ENCODE results near the gene HSPB1.

GRCh38 chr7:76329479-76329878 lies 27.0 kb downstream of the HSPB1 start:
- TF ChIP-seq CTCF (IDR thresholded peaks at IDR 0.05; ENCODE audit: low read length) (no peak), EZH2 (IDR thresholded peaks at IDR 0.05; ENCODE audit: borderline replicate concordance, low read length) (no peak)

All from OCI-LY1 (cell line).